ENCODE results near the gene CALCOCO1. TPM values are rescaled to one million over a fixed set of nuclear protein-coding genes. Genes with fewer than 3 reads are reported as not detected.
A peak's percentile ranks its signal among the peaks of the same experiment; 100 is the strongest.
"Not testable (repeated sequence)": the region's sequence is repeated elsewhere in the genome, so short reads cannot be mapped to it uniquely, and the experiment has no call there.

CALCOCO1 gene
- total RNA-seq, 1 experiment from 2014 or later, result 27.0 TPM

- Histone ChIP-seq H3K4me1 (replicated peaks) (no peaks in the 10 kb centered on the region), H3K4me3 (no peak overlapping the region), H3K36me3 (no peaks in the 10 kb centered on the region), H3K27me3 (replicated peaks) (no peaks in the 10 kb centered on the region), H3K27ac (no peak overlapping the region), H3K9me3 (replicated peaks) (no peaks in the 10 kb centered on the region)
- DNase-seq (ENCODE audit: low read depth in 1 of 2, low spot score in 2 of 2), result no peak
Measured at GRCh38 chr12:53688134-53688533, 39.1 kb downstream of the CALCOCO1 start.

DNA sequence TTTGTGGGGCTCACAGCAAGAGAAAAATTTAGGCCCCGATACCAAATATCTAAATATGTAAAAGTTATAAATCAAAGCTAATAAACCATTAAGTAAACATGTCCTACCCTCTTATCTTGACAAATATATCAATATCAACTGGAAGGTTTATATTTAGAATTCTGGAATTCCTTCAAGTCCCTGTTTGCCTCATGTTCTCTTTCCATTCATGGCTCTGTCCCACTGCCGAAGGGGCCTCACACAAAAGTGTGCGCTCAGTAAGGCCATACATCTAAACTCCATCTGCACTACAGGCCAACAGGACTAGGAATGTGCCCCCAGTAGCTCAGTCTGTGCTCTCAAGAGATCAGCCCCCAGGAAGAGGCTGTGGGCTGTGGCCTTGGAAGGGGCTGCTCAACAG lies 40.8 kb downstream of the CALCOCO1 start:
- H3K36me3 ChIP-seq, result no peaks in the 10 kb centered on the region
- no peaks in the 10 kb centered on the region for H3K9me3 ChIP-seq (replicated peaks)
- no peak overlapping the region for H3K4me3 ChIP-seq
- no peaks in the 10 kb centered on the region for H3K27me3 ChIP-seq (replicated peaks)
- no peak overlapping the region for H3K27ac ChIP-seq
- no peak for DNase-seq (ENCODE audit: low read depth in 1 of 2, low spot score in 2 of 2)
- no peaks in the 10 kb centered on the region for H3K4me1 ChIP-seq (replicated peaks)

- no peaks in the 10 kb centered on the region for H3K36me3 ChIP-seq
- no peak overlapping the region for H3K4me3 ChIP-seq
- H3K27me3 ChIP-seq (replicated peaks), result no peaks in the 10 kb centered on the region
- no peak overlapping the region for H3K27ac ChIP-seq
- H3K9me3 ChIP-seq (replicated peaks), result no peaks in the 10 kb centered on the region
- no peaks in the 10 kb centered on the region for H3K4me1 ChIP-seq (replicated peaks)
- DNase-seq (ENCODE audit: low read depth in 1 of 2, low spot score in 2 of 2), result no peak
Measured at GRCh38 chr12:53684654-53685220, 42.5 kb downstream of the CALCOCO1 start.

- Histone ChIP-seq H3K36me3 (no peaks in the 10 kb centered on the region), H3K27ac (no peak overlapping the region)
Measured at GRCh38 chr12:53683983-53684382, 43.3 kb downstream of the CALCOCO1 start.

DNA sequence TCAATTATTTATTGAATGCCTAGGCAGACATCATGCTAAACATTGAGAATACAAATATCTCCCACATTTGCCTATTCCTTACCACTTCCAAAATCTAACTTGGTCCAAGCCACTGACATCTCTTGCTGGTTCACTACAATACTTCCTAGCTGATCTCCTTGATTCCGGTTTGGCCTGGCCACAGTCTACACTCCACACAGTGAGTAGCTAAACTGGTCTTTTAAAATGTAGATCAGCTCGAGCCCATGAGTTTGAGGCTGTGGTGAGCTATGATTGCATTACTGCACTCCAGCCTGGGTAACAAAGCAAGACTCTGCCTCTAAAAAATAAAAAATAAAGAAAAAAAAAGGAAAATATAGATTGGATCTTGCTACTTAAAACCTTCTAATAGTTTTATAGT lies 43.8 kb downstream of the CALCOCO1 start:
- Histone ChIP-seq H3K27ac (no peak overlapping the region), H3K36me3 (no peaks in the 10 kb centered on the region)
- no peak for DNase-seq (ENCODE audit: low read depth in 1 of 2, low spot score in 2 of 2)

More at GRCh38 chr12:53683983-53684382, 43.3 kb downstream of the CALCOCO1 start:
- H3K4me3 ChIP-seq, result no peak overlapping the region
- H3K27me3 ChIP-seq (replicated peaks), result peaks cover 6% of the 10 kb centered on the region; the same call in 1 of the 2 replicates
- no peaks in the 10 kb centered on the region for H3K9me3 ChIP-seq (replicated peaks)
- DNase-seq (ENCODE audit: low read depth in 1 of 2, low spot score in 2 of 2), result no peak
- H3K4me1 ChIP-seq (replicated peaks), result no peaks in the 10 kb centered on the region

GRCh38 chr12:53680061-53680460 lies 47.2 kb downstream of the CALCOCO1 start:
- H3K9me3 ChIP-seq (replicated peaks); H3K27ac ChIP-seq; H3K27me3 ChIP-seq (replicated peaks); H3K36me3 ChIP-seq; H3K4me3 ChIP-seq; H3K4me1 ChIP-seq (replicated peaks); DNase-seq (ENCODE audit: low read depth in 1 of 2, low spot score in 2 of 2): not testable (repeated sequence)

More for the DNA sequence above, 43.8 kb downstream of the CALCOCO1 start:
- no peaks in the 10 kb centered on the region for H3K4me1 ChIP-seq (replicated peaks)
- H3K27me3 ChIP-seq (replicated peaks), result peaks cover 8% of the 10 kb centered on the region; the same call in 1 of the 2 replicates
- no peaks in the 10 kb centered on the region for H3K9me3 ChIP-seq (replicated peaks)
- H3K4me3 ChIP-seq, result no peak overlapping the region

GRCh38 chr12:53677800-53678148 lies 49.5 kb downstream of the CALCOCO1 start:
- Histone ChIP-seq H3K4me3 (no peak overlapping the region), H3K27ac (no peak overlapping the region)
- no peak for DNase-seq (ENCODE audit: low read depth in 1 of 2, low spot score in 2 of 2)

DNA sequence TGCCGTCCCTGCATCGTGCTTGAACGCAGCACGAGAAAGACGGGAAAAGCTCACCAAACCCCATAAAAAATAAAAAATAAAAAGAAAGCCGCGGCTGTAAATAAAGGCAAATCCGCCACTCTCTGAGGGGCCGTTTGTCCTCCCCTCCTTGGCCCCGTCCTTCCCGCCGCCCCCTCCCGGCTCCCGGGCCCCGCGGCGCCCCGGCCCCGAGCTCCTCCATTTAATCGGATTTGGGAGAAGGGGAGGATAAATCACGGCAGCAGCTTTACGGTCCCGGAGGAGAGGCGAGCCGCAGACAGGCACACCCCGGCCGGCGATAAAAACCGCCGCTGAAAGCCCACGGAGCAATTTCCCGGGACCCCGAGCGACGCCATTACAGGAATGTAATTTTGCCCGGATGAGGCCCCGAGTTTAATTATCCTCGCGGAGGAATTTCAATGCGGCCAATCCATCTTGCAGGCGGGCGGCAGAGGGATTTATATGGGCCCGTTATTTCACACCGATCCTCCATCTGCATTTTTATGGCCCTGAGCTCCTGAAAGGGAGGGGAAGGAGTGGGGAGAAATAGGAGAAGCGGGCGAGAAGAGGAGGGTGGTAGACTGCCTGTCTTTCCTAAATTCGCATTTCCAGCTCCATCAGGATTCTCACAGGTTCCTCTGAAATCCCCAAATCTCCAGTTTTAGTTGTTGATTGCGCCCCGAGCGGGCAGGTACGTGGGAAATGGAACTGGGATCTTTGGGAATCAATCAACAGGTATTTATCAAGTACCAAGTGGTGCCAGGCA lies 50.0 kb downstream of the CALCOCO1 start:
- Histone ChIP-seq H3K36me3 (peaks cover 27% of the 10 kb centered on the region), H3K27me3 (replicated peaks) (peaks cover 8% of the 10 kb centered on the region; the same call in 1 of the 2 replicates), H3K4me3 (no peak overlapping the region), H3K27ac (no peak overlapping the region), H3K9me3 (replicated peaks) (no peaks in the 10 kb centered on the region), H3K4me1 (replicated peaks) (peaks cover 11% of the 10 kb centered on the region)
- no peak for DNase-seq (ENCODE audit: low read depth in 1 of 2, low spot score in 2 of 2)

More at GRCh38 chr12:53677800-53678148, 49.5 kb downstream of the CALCOCO1 start:
- peaks cover 8% of the 10 kb centered on the region; the same call in 1 of the 2 replicates for H3K27me3 ChIP-seq (replicated peaks)
- peaks cover 21% of the 10 kb centered on the region for H3K36me3 ChIP-seq
- H3K9me3 ChIP-seq (replicated peaks), result no peaks in the 10 kb centered on the region
- peaks cover 11% of the 10 kb centered on the region for H3K4me1 ChIP-seq (replicated peaks)

GRCh38 chr12:53676656-53677015 lies 50.6 kb downstream of the CALCOCO1 start:
- Histone ChIP-seq H3K27ac (no peak overlapping the region), H3K36me3 (peaks cover 31% of the 10 kb centered on the region), H3K4me3 (no peak overlapping the region), H3K9me3 (replicated peaks) (no peaks in the 10 kb centered on the region), H3K27me3 (replicated peaks) (peaks cover 8% of the 10 kb centered on the region; the same call in 1 of the 2 replicates), H3K4me1 (replicated peaks) (peaks cover 11% of the 10 kb centered on the region)
- no peak for DNase-seq (ENCODE audit: low read depth in 1 of 2, low spot score in 2 of 2)

DNA sequence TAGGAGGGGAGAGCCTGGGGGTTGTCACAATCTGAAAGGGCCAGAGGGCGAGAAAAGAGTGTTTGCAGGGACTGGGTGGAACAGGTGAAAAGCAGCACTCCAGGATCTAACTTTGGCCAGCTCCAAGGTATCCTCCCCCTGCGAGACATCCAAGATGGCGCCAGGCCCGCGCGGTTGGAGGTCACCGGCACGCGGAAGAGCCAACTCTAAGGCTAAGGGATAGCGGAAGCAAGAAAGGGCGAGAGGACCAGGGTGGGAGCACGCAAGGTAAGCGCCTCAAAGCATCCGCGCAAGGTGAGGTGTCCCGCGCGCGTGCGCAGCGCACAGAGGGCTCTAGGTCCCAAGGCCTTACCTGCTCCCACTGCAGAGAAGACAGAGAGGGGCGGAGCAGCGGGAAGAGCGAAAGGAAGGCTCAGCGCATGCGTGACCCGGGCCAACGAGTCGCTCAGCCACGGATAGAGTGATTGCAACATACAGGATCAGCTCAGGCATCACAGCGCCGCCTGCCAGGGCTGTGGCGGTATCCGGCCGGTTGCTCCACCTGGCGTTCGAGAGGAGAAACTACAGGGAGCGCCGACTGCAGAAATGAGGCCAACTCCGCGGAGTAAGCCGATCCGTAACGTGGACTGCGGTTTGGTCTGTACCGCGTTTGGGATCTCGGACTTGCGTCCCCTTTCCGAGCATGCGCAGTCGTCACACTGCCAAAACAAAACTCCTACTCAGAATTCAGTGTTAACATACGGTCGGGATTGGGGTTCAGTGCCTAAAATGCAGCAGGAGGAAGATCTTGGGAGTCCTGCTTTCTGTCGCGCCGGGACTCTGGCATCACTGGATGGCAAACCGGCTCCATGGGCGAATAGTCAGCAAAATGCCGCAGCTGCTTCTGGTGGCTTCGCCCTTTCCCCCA lies 51.3 kb downstream of the CALCOCO1 start, which contains the start of gene ATP5MC2:
ATP5MC2 (minus strand) TSS at position 383 of the 907 bp plus-strand sequence. CDS start 3,469 bp downstream, outside the sequence.
- Histone ChIP-seq H3K27ac (peak within 1 kb of the TSS; percentile 44), H3K36me3 (peaks cover 38% of the 10 kb centered on the region), H3K4me3 (peak within 1 kb of the TSS; percentile 64), H3K27me3 (replicated peaks) (peaks cover 8% of the 10 kb centered on the region; the same call in 1 of the 2 replicates), H3K9me3 (replicated peaks) (no peaks in the 10 kb centered on the region), H3K4me1 (replicated peaks) (peaks cover 11% of the 10 kb centered on the region)
- DNase-seq (ENCODE audit: low read depth in 1 of 2, low spot score in 2 of 2), result peak; percentile 97 to 98

GRCh38 chr12:53674977-53675700 lies 52.1 kb downstream of the CALCOCO1 start:
- Histone ChIP-seq H3K4me3 (peak overlapping the region; percentile 64), H3K27ac (peak overlapping the region; percentile 44), H3K4me1 (replicated peaks) (peaks cover 11% of the 10 kb centered on the region), H3K36me3 (peaks cover 44% of the 10 kb centered on the region), H3K9me3 (replicated peaks) (no peaks in the 10 kb centered on the region), H3K27me3 (replicated peaks) (peaks cover 8% of the 10 kb centered on the region; the same call in 1 of the 2 replicates)
- DNase-seq (ENCODE audit: low read depth in 1 of 2, low spot score in 2 of 2), result no peak

GRCh38 chr12:53670971-53671370 lies 56.3 kb downstream of the CALCOCO1 start:
- H3K27me3 ChIP-seq (replicated peaks), result no peaks in the 10 kb centered on the region
- DNase-seq (ENCODE audit: low read depth in 1 of 2, low spot score in 2 of 2), result no peak
- no peak overlapping the region for H3K4me3 ChIP-seq
- H3K9me3 ChIP-seq (replicated peaks), result no peaks in the 10 kb centered on the region
- no peak overlapping the region for H3K27ac ChIP-seq
- H3K36me3 ChIP-seq, result peaks cover 75% of the 10 kb centered on the region
- peaks cover 7% of the 10 kb centered on the region for H3K4me1 ChIP-seq (replicated peaks)

GRCh38 chr12:53670308-53670707 lies 56.9 kb downstream of the CALCOCO1 start:
- H3K27ac ChIP-seq, result no peak overlapping the region
- DNase-seq (ENCODE audit: low read depth in 1 of 2, low spot score in 2 of 2), result no peak
- no peaks in the 10 kb centered on the region for H3K9me3 ChIP-seq (replicated peaks)
- peaks cover 7% of the 10 kb centered on the region for H3K4me1 ChIP-seq (replicated peaks)
- no peaks in the 10 kb centered on the region for H3K27me3 ChIP-seq (replicated peaks)
- H3K36me3 ChIP-seq, result peaks cover 80% of the 10 kb centered on the region
- H3K4me3 ChIP-seq, result no peak overlapping the region

All from SJSA1 (cell line).